ENCODE measurements around the gene ZBTB20. TPM values are rescaled to one million over a fixed set of nuclear protein-coding genes. Genes with fewer than 3 reads are reported as not detected.

The ZBTB20 gene
- total and polyA plus RNA-seq, 2 experiments from 2014 or later = 15.7 to 37.3 TPM

- H3K27me3 ChIP-seq = no peaks in the 10 kb centered on the region
- no peak for DNase-seq (ENCODE audit: low read depth in 1 of 2, low spot score in 1 of 2)
- H3K27ac ChIP-seq = no peak overlapping the region
- no peaks in the 10 kb centered on the region for H3K4me1 ChIP-seq (ENCODE audit: low read depth)
- H3K9me3 ChIP-seq (ENCODE audit: low read depth) = no peaks in the 10 kb centered on the region
- TF ChIP-seq CTCF (IDR thresholded peaks at IDR 0.05; ENCODE audit: low read depth, low read length) = no peak
- H3K36me3 ChIP-seq = no peaks in the 10 kb centered on the region
- no peak overlapping the region for H3K4me3 ChIP-seq
Measured at GRCh38 chr3:115038817-115039216, 108.3 kb downstream of the ZBTB20 start.

- H3K27ac ChIP-seq = no peak overlapping the region
- H3K4me1 ChIP-seq (ENCODE audit: low read depth) = no peaks in the 10 kb centered on the region
- no peak overlapping the region for H3K4me3 ChIP-seq
- H3K27me3 ChIP-seq = no peaks in the 10 kb centered on the region
- no peak for DNase-seq (ENCODE audit: low read depth in 1 of 2, low spot score in 1 of 2)
- no peaks in the 10 kb centered on the region for H3K9me3 ChIP-seq (ENCODE audit: low read depth)
- H3K36me3 ChIP-seq = no peaks in the 10 kb centered on the region
- no peak for TF ChIP-seq CTCF (IDR thresholded peaks at IDR 0.05; ENCODE audit: low read depth, low read length)
Measured at GRCh38 chr3:115022835-115023398, 124.2 kb downstream of the ZBTB20 start.

DNA sequence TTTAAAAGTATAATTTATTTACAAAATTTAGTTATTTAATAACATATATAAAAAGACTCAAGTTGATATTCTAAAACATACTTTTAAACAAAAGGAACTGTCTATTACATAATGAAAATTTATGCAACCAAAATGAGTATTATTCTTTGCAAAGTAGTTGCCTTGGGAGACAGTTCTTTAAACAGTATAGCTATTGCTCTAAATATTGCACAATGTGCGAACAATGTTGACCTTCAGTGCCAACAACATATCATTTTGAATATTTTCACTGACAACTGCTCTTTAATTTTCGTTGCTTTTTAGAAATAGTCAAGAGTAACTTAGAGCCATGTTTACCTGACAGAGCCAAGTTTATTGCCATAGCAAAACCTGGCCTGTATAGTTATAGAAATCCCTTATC is 124.9 kb downstream of the ZBTB20 start:
- H3K36me3 ChIP-seq = no peaks in the 10 kb centered on the region
- DNase-seq (ENCODE audit: low read depth in 1 of 2, low spot score in 1 of 2) = peak in 1 of 2 donors; percentile 16
- H3K27me3 ChIP-seq = no peaks in the 10 kb centered on the region
- no peak for TF ChIP-seq CTCF (IDR thresholded peaks at IDR 0.05; ENCODE audit: low read depth, low read length)
- H3K4me1 ChIP-seq (ENCODE audit: low read depth) = no peaks in the 10 kb centered on the region
- H3K27ac ChIP-seq = no peak overlapping the region
- H3K4me3 ChIP-seq = no peak overlapping the region
- no peaks in the 10 kb centered on the region for H3K9me3 ChIP-seq (ENCODE audit: low read depth)

DNA sequence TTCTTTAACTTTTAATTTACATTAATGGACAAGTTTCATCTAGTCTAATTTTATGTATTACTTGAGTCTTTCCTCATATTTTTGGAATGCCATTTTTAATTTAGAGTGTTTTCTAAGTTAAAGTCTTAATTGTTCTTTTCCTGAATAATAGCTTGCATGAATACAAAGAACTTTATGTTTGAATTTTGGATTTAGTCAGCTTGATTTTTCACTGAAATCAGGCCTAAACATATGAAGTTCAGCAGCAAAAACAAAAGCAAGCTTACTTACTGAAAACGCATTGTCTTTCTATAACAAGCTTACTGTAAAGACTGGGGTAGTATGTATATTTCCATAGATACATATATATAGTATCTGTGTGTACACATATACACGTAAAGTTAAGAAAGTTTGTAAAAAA is 126.0 kb downstream of the ZBTB20 start:
- no peak overlapping the region for H3K27ac ChIP-seq
- no peak overlapping the region for H3K4me3 ChIP-seq
- no peaks in the 10 kb centered on the region for H3K4me1 ChIP-seq (ENCODE audit: low read depth)
- no peak for TF ChIP-seq CTCF (IDR thresholded peaks at IDR 0.05; ENCODE audit: low read depth, low read length)
- H3K27me3 ChIP-seq = no peaks in the 10 kb centered on the region
- H3K9me3 ChIP-seq (ENCODE audit: low read depth) = no peaks in the 10 kb centered on the region
- DNase-seq (ENCODE audit: low read depth in 1 of 2, low spot score in 1 of 2) = no peak
- no peaks in the 10 kb centered on the region for H3K36me3 ChIP-seq

GRCh38 chr3:115019900-115020299 is 127.2 kb downstream of the ZBTB20 start:
- H3K27ac ChIP-seq = no peak overlapping the region
- no peak for TF ChIP-seq CTCF (IDR thresholded peaks at IDR 0.05; ENCODE audit: low read depth, low read length)

More at GRCh38 chr3:115019900-115020299, 127.2 kb downstream of the ZBTB20 start:
- Histone ChIP-seq H3K4me1 (ENCODE audit: low read depth) (no peaks in the 10 kb centered on the region), H3K36me3 (no peaks in the 10 kb centered on the region), H3K9me3 (ENCODE audit: low read depth) (no peaks in the 10 kb centered on the region), H3K4me3 (no peak overlapping the region), H3K27me3 (no peaks in the 10 kb centered on the region)
- no peak for DNase-seq (ENCODE audit: low read depth in 1 of 2, low spot score in 1 of 2)
